GM10847 (cell line): Measurements from ENCODE around the gene RPS28.

Experiments used
- POLR2A ChIP-seq: IDR thresholded peaks from 2 replicates; pipeline ENCODE4 v1.6.1; 2011; ENCODE audit not compliant: insufficient read length; ENCODE audit errors: extremely low read depth

RPS28 gene

GRCh38 chr19:8336660-8337059 is 15.4 kb downstream of the RPS28 start:
- TF ChIP-seq POLR2A = no peak

DNA sequence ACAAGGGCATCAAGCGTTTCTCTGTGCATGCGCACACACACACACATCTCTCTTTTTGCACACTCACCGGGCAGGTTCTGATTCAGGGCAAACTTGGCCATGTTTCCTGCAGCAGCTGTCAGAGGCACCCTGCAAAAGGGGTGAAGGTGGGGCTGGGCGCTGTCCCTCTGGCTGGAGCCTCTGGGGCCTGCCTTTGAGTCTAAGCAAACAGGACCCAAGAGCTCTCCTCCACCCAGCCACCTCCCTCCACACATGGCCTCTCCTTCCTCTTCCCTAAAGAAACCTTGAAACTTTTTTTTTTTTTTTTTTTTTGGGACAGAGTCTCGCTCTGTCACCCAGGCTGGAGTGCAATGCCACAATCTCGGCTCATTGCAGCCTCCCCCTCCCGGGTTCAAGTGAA is 16.4 kb downstream of the RPS28 start:
- no peak for TF ChIP-seq POLR2A

- TF ChIP-seq POLR2A = no peak
These were observed 17.5 kb downstream of the RPS28 start for GRCh38 chr19:8338835-8339234.

DNA sequence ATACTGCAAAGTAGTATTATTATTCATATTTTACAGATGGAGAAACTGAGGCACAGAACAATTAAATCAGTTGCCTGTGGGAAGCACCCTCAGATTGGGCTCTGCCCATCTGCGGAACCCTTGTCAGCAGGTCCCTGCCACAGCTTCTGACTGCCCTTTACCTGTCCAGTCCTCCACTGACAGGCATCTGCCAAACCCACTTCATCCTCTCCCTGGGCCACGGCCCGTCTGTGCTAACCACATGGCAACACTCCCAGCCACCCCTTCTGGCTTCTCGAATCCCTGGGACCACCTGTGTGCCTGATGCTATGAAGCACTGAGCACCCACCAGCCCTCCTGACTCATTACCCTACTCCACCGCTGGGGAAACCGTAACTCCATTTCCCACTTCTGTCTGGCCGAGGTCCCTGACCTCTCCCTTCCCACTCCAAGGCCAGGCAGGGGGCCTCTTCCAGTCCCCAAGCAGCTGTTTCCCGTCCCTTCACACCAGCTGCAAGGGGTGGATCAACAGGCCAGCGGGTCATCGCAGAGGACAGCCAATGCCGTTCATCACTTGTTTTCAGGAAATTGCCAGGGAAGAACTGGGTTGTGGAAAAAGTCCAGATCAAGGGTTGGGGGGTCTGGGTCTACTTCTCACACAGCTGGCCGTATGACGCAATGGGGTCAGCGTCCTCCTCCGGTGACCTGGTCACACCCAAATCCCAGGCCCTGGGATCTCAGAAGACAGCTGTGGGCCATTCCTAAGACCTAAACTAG is 19.2 kb downstream of the RPS28 start:
- no peak for TF ChIP-seq POLR2A

DNA sequence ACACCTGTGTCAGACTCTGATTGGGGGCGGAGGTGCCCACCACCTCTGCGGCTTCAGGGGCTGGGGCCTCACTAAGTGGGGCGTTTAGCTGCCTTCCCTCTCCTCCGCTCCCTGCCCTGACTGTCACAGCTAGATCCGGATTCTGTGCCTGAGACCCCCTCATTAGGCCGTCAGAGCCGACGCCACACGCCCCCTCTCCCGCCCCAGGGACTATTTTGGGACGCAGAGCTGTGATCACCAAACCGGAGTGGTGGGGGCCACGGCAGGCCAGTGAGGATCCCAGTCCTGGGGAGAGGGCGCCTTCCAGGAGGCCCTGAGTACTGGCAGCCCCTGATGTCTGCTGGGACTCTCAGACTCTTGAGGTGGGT is 21.0 kb downstream of the RPS28 start:
- TF ChIP-seq POLR2A = no peak

GRCh38 chr19:8342684-8343482 is 21.6 kb downstream of the RPS28 start, which contains the start of gene KANK3:
Gene KANK3 (minus strand): TSS chr19:8343262. CDS start chr19:8337828, 5,434 bp downstream.
- no peak for TF ChIP-seq POLR2A

GRCh38 chr19:8343483-8343844 is 22.2 kb downstream of the RPS28 start:
- no peak for TF ChIP-seq POLR2A

DNA sequence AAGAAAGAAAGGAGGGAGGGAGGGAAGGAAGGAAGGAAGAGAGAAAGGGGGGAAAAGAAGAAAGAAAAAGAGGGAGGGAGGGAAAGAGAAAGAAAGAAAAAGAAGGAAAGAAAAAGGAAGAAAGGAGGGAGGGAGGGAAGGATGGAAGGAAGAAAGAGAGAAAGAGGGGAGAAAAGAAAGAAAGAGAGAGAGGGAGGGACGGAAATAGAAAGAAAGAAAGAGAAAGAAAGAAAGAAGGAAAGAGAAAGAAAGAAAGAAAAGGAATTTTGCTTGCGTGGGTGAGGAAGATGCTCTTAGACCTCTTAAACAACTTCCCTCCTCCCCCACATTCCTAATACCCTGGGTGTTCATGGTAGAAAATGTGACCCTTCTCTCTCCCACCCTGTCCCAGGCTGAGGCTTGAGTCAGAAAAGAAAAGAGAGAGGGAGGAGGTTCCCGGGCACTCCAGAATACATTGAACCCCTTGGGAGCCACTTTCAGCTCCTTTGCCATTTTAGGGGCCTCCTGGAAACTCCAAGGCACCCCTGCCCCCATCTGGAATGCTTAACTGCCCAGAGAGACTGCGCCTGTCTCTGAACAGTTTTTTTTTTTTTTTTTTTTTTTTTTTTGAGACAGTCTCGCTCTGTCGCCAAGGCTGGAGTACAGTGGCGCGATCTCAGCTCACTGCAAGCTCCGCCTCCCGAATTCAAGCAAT is 31.0 kb downstream of the RPS28 start:
- TF ChIP-seq POLR2A = no peak

GRCh38 chr19:8355631-8356402 is 34.5 kb downstream of the RPS28 start:
- TF ChIP-seq POLR2A = no peak

DNA sequence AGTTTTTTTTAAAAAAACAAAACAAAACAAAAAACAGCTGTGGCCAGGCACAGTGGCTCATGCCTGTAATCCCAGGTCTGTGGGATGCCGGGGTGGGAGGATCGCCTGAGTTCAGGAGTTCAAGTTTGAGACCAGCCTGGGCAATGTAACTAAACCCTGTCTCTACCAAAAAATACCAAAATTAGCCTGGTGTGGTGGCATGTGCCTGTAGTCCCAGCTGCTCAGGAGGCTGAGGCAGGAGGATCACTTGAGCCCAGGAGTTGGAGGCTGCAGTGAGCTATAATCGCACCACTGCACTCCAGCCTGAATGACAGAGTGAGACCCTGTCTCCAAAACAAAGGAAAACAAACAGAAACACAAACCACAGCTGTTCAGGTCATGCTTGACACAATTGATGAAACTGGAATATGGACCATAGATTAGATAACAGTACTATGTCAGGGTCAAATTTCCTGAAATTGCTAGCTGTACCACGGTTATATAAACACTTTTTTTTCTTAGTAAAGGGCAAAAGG is 35.8 kb downstream of the RPS28 start:
- no peak for TF ChIP-seq POLR2A

GRCh38 chr19:8358948-8359347 is 37.7 kb downstream of the RPS28 start:
- no peak for TF ChIP-seq POLR2A

GRCh38 chr19:8360196-8360595 is 38.9 kb downstream of the RPS28 start:
- no peak for TF ChIP-seq POLR2A

- TF ChIP-seq POLR2A = no peak
These were observed 40.9 kb downstream of the RPS28 start for GRCh38 chr19:8361921-8362793.
